HG03060 (cell line): ENCODE data around the gene SCUBE1.

Source experiments
- ATAC-seq: cut with Tn5 transposase; IDR thresholded peaks from one replicate; pipeline ENCODE4 v1.9.1; 2021; ENCODE audit warnings: low read depth, moderate number of reproducible peaks; ENCODE audit not compliant: unreplicated experiment

The SCUBE1 gene

DNA sequence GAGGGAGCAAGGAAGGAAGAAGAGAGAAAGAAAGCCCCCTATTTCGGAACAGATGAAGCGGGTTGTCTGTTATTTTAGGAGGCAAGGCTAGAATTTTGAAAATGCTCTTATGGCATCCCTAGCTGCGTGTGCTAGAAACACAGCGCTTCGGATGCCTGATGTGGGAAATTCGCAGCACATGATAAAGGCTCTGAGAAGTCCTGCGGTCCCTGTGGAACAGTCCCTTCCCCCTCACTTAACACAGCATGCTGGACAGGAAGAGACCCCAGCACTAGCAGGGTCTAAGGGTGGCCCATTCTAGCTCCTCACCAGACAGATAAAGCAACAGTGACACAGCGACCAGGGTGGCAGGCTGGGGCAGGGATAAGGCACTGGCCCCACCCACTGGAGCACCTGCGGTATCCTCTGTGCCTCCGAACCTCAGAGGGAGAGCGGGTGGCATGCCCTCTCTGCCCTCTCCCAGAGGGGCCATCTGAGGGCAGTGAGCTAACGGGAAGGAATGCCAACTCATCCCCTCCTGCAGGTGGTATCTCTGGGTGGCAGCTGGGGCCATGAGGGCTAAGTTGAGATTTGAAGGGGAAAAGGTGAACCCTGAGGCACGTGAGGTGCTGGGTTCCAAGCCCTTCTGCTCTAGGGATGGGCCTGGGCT, 75.7 kb downstream of the SCUBE1 start:
- ATAC-seq, result no peak

DNA sequence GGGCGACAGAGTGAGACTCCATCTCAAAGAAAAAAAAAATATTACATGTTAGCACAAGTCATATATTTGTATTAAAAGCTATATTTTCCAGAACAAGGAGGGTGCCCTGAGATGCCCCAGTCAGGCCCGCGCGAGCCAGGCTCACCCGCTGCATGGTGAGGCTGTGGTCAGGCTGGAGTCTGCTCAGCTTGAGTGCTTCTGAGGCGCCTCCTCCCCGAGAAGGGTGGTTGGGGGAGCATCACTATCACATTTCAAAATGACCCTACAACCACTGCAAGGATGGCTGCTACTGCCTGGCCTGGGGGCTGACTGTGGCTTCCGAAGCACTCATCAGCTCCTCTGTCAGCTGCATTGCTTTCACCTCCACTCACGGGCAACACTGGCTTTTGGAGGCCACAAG, 77.1 kb downstream of the SCUBE1 start:
- ATAC-seq, result no peak

DNA sequence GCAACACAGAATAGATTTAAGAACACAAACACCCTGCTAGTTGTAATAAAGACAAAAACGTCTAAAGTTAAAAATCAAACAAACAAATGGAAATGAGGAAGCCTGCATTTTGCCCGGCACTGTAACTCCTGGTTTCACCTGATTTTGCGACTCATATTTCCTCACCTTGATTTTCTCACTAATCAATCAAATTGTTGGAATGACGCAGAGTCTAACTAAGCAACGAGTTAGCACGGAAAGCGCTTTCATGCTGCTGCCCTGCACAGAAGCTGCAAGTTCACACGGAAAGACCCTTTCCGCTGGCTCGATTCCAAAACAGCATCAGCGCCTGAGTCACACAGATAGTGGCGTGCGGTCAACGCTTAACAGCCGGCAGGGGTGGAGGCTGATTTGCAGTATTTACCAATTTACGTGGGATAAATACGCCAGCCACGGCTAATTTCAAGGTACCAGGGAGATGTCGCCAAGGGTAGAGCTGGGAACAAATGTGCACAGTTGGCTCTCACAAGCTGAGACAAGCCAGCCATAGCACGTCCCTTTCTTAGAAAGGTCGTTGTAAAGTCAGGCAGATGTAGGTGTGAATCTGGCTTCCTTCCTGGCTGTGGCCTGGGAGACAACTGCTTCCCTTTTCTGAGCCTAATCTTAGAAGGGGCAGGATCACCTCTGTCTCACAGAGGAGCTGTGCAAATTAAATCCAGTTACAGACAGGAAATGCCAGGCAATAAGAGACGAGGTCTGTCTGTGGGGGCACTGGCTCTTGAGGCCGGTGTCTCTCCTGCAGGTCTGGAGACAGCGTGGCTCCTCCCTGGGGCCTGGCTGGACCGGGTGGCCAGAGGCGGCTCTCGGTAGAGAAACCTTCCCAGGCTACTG, 79.3 kb downstream of the SCUBE1 start:
- ATAC-seq, result no peak

DNA sequence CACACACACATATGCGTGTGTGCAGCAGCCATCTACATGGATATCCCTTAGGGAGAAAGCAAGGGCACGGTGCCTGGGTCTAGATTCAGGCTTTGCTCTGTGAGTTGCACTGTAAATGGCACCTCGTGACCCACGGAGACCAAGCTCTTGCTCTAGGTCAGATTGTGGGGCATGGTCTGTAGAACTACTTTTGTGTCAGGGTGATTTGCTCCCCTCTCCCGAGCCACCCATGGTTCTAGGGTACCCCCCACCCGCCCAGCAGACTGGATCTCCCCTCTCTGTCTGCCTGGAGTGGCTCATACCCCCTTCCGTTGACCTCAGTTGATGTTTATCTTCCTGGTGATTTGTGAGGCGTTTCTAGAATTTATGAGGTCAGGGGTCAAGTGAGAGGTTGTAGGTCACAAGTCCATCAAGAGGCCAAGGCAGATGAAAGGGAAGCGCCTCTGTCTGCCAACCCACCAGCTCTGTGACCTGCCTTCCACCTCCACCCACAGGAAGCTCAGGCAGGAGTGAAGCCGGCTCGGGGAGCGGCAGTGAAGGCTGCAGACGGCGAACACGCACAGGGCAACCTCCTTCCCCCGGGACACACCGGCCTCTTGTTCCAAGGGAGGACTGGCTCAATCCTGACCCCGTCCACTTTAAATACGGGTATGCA, 80.1 kb downstream of the SCUBE1 start:
- no peak for ATAC-seq

DNA sequence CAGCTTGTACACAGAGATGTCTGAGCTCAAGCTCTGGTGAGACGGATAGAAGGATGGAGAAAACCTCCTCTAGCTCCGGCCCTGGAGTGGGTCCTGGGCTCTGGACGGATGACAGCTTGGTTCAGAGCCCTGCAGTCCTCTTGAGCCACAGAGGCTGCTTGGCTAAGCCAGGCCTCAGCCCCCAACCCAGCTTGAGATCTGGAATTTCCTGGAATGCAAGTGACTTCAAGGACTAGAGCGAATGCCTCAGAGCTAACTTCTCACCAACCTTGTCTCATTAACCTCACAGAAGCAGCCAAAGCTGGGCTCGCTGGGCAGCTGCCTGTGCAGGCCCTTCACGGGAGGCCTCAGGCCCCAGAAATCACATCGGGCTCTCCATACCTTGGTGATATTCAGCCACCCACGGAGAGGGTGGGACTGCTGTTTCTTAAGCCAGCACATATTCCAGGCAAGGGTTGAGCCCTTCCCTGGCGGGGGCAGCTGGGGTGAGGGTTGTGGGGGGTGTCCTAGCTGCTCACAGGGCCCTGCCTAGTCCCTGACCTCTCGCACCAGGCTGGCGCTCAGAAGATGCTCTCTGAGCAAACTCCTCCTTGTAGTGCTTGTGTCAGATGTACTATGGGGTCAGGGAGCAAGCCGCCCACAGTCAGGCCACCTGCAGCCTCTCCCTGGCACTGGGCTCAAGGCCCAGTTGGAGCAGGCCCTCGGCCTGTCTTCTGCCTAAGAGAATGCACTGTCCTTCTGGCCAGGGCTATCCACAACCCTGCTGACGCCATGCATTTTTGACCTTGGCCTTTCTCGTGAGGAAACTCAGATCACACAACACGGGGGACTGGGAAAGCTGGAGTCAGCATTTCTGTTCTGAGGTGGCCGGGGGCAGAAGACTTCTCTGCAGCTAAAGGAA, 82.6 kb downstream of the SCUBE1 start:
- ATAC-seq, result no peak

DNA sequence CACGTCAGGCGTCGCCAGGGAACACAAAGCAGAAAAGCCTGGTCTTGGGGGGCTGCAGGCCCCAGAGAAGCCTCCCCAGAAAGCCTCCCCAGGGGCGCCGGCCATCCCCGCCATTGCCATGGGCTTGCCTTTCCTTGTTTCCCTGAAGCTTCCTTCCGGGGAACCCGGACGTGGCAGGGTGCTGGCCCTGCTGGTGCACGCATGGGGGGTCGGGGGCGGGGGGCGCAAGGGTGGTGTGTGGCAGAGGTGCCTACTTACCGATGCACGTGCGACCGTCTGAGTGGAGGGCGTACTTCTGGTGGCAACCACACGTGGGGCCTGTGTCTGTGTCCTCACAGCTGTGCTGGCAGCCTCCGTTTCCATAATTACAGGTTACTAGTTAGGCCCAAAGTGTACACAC, 85.2 kb downstream of the SCUBE1 start:
- no peak for ATAC-seq

DNA sequence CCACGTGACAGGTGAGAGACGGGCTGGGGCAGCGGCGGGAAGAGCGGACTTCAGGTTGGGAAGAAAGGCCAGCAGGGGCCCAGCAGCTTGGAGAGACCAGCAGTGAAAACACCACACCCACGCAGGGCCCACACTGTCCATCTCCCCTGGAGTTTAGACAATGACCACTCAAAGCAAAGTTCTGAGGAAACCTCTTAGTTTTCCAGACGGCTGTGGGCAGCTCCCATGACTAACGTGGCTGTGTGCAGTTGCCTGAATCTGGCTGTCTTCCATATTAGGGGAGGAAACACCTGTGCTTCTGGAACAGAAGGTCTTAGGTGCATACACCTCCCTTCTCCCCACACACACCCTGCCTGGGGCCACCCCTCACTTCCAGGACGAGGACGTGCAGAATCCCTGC, 85.6 kb downstream of the SCUBE1 start:
- ATAC-seq, result no peak

DNA sequence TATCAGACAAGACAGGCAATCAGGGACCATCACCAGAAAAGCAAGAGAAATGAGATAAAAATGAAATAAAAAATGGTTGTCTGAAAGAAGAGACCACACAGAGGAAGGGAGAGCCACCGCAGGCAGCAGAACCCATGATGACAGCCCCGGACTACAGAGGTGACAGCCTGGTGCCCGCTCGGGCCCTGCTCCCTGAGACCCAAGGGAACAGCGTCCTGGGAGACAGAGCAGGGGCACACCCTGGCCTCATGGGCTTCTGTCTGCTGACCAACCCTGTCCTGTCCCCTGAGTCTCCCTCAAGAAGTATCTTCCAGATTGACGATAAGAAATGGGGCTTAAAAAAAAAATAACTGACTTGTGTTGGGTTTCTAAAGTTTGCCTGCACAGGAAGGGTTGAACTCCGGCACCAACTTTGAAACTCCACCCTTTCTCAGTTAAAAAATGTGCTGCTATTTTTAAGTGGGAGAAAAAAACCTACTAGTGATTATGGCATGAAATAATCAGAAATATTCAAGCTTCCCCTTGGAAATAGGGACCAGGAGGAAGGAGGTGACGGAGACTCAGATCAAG, 86.1 kb downstream of the SCUBE1 start:
- no peak for ATAC-seq

DNA sequence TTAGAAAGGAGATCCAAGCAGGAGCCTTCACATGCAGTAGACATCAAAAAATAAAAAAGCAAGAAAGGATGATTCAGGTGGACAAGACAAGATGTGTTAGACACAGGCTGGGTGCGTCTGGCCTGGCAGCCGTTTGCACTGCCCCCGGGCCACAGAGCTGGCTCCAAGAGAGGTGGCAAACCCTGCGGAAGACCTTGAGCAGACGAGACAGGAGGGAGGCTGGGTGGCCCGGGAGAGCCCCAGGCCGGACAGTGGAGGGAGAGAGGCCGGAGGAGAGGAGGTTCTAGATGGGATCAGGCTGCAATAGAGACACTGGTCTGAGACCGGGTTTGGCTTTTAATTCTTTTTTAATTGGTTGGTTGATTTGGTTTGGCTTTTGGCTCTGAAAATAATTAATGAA, 86.6 kb downstream of the SCUBE1 start:
- ATAC-seq, result no peak

DNA sequence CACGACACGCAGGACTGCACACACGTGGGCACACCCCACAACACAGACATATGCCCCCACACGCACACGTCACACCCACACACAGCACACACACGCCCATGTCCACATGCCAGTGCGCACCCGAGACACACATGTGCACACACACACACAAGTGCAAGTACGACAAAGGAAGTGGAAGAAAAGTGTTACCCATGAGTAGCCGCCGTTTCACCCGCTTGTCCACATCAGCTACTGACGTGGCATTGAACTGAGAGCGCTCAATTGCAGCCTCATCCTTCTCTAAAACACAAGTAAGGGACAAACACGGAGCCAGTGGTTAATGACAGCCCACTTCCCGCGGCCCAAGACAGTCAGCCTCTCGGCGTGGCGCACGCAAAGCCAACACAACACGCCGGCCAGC, 87.9 kb downstream of the SCUBE1 start:
- no peak for ATAC-seq

DNA sequence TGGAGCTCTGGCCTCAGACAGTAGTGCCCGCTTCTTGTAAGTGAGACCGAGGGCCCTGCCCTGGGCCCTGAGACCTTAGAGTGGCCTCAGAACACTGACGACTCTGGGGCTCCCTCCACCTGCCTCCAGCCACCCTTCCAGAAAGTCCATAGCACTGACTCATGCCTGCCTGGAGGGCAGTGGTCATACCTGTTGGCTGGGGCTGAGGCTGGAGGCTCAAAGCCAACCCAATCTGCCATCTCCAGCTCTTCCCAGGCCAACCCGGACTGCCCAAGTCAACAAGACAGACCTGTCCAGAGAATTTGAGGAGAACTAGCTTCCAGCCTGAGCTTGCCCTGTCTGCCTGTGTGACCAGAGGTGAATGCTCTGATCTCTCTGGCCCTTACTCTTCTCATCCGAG, 89.3 kb downstream of the SCUBE1 start:
- no peak for ATAC-seq

DNA sequence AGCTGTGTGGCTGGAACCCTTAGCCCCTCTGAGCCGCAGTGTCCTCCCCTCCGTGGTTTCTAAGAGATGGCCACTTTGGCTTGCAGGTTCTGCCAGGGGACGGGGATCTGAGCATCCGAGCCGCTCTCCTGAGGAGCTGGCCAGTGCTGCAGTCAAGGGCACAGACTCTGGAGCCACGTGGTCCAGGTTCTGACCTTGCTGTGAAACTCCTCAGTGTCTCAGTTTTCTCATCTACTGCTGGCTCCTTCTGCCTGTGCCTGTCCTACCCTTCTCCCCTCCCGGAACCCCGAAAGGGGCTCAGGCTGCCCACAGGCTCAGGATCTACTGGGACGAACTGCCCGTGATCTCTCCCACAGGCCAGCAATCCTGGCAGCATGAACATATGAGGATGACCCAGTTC, 90.9 kb downstream of the SCUBE1 start:
- ATAC-seq, result no peak

DNA sequence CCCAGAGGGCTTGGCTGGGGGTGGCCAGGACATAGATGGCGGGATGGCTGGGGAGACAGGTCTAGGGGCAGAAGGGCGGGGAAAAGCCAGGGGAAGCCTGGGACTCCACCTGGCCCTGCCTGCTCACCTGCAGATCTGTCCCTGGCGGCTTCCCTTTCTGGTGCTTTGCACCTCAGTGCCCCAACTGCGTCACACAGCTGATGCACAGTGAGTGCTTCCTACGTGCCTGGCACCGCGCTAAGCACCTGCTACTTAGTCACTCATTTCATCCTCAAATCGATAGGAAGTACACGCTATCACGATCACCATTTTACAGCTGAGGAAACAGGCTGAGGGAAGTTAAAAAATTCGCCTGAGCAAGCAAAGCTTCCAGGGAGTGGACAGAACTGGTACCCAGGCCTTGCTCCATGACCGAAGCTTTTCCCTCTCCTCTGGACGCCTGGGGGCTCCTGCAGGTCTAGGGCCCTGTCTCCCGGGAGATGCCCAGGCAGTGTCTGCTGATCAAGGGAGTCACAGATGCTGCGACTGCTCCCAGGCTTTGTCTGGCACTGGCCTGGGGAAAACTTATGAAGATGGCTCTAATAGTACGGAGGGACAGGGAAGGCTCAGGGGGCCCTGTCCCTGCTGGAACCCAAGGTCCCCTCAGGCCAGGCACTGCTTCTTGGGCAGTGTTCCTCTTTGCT, 93.2 kb downstream of the SCUBE1 start:
- no peak for ATAC-seq

DNA sequence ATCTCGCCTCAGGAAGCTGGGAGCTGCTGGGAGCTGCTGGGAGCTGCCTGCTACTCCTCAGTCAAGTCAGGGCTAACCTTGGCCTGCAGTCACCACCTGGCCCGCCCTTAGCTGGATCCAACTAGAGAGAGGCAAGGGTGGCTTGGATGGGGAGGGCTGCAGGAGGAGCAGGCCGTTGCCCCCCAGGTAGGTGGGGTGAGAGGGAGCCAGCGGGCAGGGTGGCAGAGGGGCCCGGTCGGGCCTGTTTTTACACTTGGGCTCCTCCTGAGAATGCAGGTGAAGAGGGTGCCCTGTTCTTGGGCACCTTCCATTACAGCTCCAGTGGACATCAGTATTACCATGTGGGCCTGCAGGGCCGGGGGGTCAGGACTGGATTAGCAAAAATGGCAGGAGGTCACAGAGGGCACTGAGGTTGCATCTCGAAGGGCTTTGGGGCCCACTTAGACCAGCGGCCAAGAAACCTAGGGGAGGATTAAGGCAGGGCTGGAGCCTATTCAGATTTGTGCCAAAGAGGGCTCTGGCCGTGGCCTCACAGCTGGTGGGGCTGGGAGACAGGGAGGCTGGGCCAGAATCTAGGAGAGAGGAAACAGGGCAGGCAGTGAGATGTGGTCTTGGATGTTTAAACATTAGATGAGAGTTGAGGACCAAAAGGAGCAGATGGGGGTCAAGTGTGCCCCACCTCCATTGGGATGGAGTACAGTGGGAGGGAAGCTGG, 95.5 kb downstream of the SCUBE1 start:
- ATAC-seq, result no peak

DNA sequence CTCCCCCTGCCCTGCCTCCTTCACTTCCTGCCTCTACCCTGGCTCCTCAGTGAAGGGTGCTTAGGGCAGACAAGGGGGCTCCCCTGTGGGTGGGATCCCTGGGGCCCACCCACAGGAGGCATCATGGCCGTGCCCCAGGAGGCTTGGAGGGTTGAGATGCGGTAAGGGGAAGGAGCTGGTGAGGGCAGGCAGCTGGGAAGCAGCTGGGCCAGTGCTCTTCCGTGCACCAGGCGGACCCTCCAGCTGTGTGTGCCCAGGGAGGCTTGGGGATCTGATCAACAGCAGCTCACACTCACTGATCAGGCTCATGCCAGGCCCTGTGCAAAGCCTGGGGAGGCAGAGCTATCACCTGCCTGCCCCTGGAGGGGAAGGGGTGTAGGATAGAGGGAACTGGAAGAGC, 97.0 kb downstream of the SCUBE1 start:
- no peak for ATAC-seq

DNA sequence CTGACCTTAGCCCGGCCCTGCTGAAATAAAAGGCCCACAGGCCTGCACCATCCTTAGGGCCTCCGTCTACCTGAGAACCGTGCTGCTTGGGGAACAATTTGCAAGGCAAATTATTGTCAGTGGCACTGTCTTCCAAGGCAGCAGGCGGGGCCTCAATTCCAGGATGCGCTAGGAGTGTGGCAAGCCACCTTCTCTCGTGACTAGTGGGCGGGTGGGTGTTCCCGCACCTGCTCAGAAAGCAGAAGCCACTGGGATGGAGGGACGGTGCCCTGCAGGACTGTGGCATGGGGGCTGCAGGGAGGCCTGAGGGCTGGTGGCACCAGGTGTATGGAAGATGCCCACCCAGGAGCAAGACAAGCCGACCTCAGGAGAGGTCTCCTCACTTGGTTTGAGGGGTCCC, 97.5 kb downstream of the SCUBE1 start:
- ATAC-seq, result no peak

DNA sequence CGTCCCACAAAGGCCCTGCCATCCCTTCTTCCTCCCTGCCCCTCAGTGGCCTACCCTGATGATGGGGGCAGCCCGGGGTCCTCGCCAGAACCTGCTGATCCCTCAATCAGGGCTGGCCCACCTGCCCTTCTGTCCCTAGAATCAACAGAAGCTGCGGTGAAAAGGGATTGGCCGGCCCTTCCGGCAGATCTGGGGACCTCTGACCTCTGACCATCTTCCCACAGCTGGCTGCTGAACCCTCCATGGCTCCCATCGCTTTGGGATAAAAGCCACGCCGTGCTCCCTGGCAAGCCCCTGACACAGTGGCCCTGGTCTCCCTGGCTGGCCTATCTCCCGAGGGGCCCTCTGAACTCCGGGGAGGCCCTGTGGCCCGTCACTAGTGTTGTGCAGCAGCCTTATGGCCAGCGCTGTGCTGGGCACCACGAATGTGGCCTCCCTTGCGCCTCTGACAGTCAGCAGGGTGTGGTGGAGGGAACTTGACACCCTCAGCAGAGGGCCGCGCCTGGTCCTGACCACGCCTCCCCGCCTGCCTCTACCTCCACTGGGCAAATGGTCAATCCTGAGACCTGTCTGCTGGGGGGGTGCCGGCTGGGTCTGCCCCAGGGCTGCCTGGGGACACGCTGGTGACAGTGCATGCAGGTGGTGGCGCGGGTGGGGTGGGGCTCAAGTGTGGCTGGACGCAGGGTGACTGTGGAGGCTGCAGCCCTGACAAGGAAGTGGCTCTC, 98.2 kb downstream of the SCUBE1 start:
- ATAC-seq, result no peak

DNA sequence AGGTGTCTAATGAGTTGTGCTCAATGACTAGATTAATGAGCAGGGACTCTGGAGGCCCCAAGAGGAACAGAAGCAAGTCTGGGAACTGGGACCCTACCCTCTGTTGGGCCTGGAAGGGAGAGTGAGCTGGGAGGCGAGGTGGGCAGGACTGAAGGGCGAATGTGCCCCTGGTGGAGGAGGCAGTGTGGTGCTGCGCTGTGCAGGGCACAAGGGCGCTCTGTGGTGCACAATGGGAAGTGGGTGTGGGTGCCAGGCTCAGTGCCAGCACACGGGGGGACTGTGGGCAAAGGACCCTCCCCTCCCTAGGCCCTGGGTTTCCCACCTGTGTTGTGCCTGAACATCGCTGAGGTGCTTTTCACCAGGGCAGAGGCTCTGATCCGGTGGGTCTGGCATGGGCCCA, 98.8 kb downstream of the SCUBE1 start:
- no peak for ATAC-seq

DNA sequence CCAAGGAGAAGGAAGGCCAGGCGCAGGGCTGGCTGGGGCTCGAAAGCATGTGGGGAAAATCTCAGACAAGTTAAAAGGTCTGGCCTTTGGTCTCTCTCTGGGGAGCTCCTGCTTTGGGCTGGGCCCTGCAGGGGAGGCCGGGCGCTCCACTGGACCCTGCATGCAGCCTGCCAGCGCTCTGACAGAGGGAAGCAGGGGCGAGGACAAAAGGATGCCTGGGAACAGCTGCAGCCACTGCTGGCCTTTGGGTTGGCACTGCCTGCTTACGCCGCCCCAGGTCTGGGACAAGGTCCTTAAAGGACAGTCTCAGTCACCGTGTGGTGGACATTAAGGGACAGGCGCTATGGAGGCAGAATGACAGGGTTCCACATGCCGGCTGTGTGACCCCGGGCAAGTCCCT, 99.8 kb downstream of the SCUBE1 start:
- ATAC-seq, result no peak
